ENCODE results near the gene CALR3. TPM values are rescaled to one million over a fixed set of nuclear protein-coding genes. Genes with fewer than 3 reads are reported as not detected.

The CALR3 gene
- total and polyA plus RNA-seq, 2 of the 13 experiments (the other 11 are each of a cell fraction or from before 2014, with no cell fraction given), result not detected

GRCh38 chr19:16542045-16542909 lies 46.3 kb upstream of the CALR3 start, which contains the start of gene CHERP (continued):
- TF ChIP-seq THAP9 (CRISPR knock-in tag; IDR thresholded peaks at IDR 0.05; ENCODE audit: borderline replicate concordance) (peak; percentile 89; the same call in 1 of the 2 replicates), ZSCAN22 (CRISPR knock-in tag; IDR thresholded peaks at IDR 0.05) (no peak), NFYC (CRISPR knock-in tag; IDR thresholded peaks at IDR 0.05) (peak; percentile 43; the same call in 1 of the 2 replicates), ZNF333 (CRISPR knock-in tag; IDR thresholded peaks at IDR 0.05; ENCODE audit: borderline replicate concordance) (0 out of 2 replicates have a peak, but pooled peaks have one; percentile 58), FIP1L1 (IDR thresholded peaks at IDR 0.05; ENCODE audit: borderline replicate concordance, insufficient read depth, low read depth, low read length) (no peak), HDAC2 (CRISPR knock-in tag; IDR thresholded peaks at IDR 0.05) (peak; percentile 61; the same call in 1 of the 2 replicates), KIAA2018 (CRISPR knock-in tag; IDR thresholded peaks at IDR 0.05; ENCODE audit: borderline replicate concordance) (no peak), GMEB2 (CRISPR knock-in tag; IDR thresholded peaks at IDR 0.05; ENCODE audit: low read depth) (peak; percentile 51; the same call in 1 of the 2 replicates), ZSCAN12 (CRISPR knock-in tag; IDR thresholded peaks at IDR 0.05) (0 out of 2 replicates have a peak, but pooled peaks have one; percentile 60), KDM4B (CRISPR knock-in tag; IDR thresholded peaks at IDR 0.05) (peak; percentile 4; the same call in 1 of the 2 replicates), PBX3 (CRISPR knock-in tag; IDR thresholded peaks at IDR 0.05; ENCODE audit: borderline replicate concordance) (0 out of 2 replicates have a peak, but pooled peaks have one; percentile 42), RBM39 (IDR thresholded peaks at IDR 0.05; ENCODE audit: low read depth, low read length, poor library complexity, severe bottlenecking) (no peak)
